Stimulated activated CD8-positive, alpha-beta memory T cell treated with anti-CD3 and anti-CD28 coated beads, Interleukin-15, amount 100 ng/mL, for 48 hours (primary cell): ENCODE results near the gene BIVM.
"Not testable (repeated sequence)": the region's sequence is repeated elsewhere in the genome, so short reads cannot be mapped to it uniquely, and the experiment has no call there.

Experiments used
- DNase-seq, 2 donors: peaks; one replicate each; pipeline ENCODE4 v3.0.0-alpha.2; 2020; ENCODE audit warnings: low read depth in 2 of 2

The BIVM gene

GRCh38 chr13:102798581-102799425 is at the start of gene BIVM, which contains the start of gene POGLUT2:
Gene BIVM, plus strand, starts transcription at chr13:102799119. Its CDS starts 8,149 bp downstream, at chr13:102807268.
Gene POGLUT2, minus strand, starts transcription at chr13:102798976. Its CDS starts 306 bp downstream, at chr13:102798670.
- peak; percentile 80 to 81 for DNase-seq

- DNase-seq: no peak
Measured at GRCh38 chr13:102751886-102752285, 47.0 kb upstream of the BIVM start.

- DNase-seq: no peak
Measured at GRCh38 chr13:102757006-102757405, 41.9 kb upstream of the BIVM start.

GRCh38 chr13:102758842-102759241 is 40.1 kb upstream of the BIVM start:
- no peak for DNase-seq

GRCh38 chr13:102761071-102761470 is 37.8 kb upstream of the BIVM start:
- no peak for DNase-seq

GRCh38 chr13:102763741-102764140 is 35.2 kb upstream of the BIVM start:
- no peak for DNase-seq

- no peak for DNase-seq
Measured at GRCh38 chr13:102768909-102769308, 30.0 kb upstream of the BIVM start.

- DNase-seq: no peak
Measured at GRCh38 chr13:102769679-102770078, 29.2 kb upstream of the BIVM start.

GRCh38 chr13:102770435-102770834 is 28.5 kb upstream of the BIVM start:
- no peak for DNase-seq

- no peak for DNase-seq
Measured at GRCh38 chr13:102771298-102772041, 27.4 kb upstream of the BIVM start.

- no peak for DNase-seq
Measured at GRCh38 chr13:102772042-102772425, 26.9 kb upstream of the BIVM start.

GRCh38 chr13:102773441-102774213 is 25.3 kb upstream of the BIVM start, which contains the start of gene TEX30:
Gene TEX30, minus strand, starts transcription at chr13:102773786. Its CDS starts 3,760 bp downstream, at chr13:102770026.
- DNase-seq: peak; percentile 83 to 87

- DNase-seq: no peak
Measured at GRCh38 chr13:102774214-102774568, 24.7 kb upstream of the BIVM start.

- no peak for DNase-seq
Measured at GRCh38 chr13:102774591-102775520, 24.1 kb upstream of the BIVM start.

GRCh38 chr13:102776271-102776670 is 22.6 kb upstream of the BIVM start:
- DNase-seq: no peak

- no peak for DNase-seq
Measured at GRCh38 chr13:102777736-102778135, 21.2 kb upstream of the BIVM start.

GRCh38 chr13:102779436-102780159 is 19.3 kb upstream of the BIVM start:
- no peak for DNase-seq

- DNase-seq: not testable (repeated sequence)
Measured at GRCh38 chr13:102780656-102781055, 18.3 kb upstream of the BIVM start.

- no peak for DNase-seq
Measured at GRCh38 chr13:102781591-102781990, 17.3 kb upstream of the BIVM start.

- no peak for DNase-seq
Measured at GRCh38 chr13:102784483-102784882, 14.4 kb upstream of the BIVM start.
